ACC112 (cell line): ENCODE data around the gene CRACR2B.

Experiments used
- H2AFZ ChIP-seq: fragments of 200-600 bp; sonication (generic); one replicate; pipeline ENCODE4 v1.6.0; 2017; ENCODE audit warnings: antibody characterized with exemption, low read length; ENCODE audit not compliant: unreplicated experiment
- H3K27ac ChIP-seq: fragments of 200-600 bp; sonication (generic); 2 replicates; pipeline ENCODE4 v1.5.1; 2014; ENCODE audit warnings: low read depth, mild to moderate bottlenecking, antibody characterized with exemption, low read length, moderate library complexity
- H3K27me3 ChIP-seq: fragments of 200-600 bp; sonication (generic); 2 replicates; pipeline ENCODE4 v1.6.1; 2014; ENCODE audit warnings: mild to moderate bottlenecking, antibody characterized with exemption, low read length, moderate library complexity, mixed read lengths; ENCODE audit not compliant: insufficient read depth
- H3K36me3 ChIP-seq: fragments of 200-600 bp; sonication (generic); 2 replicates; pipeline ENCODE4 v1.6.1; 2016; ENCODE audit warnings: mild to moderate bottlenecking, antibody characterized with exemption, low read length, moderate library complexity, mixed read lengths; ENCODE audit not compliant: insufficient read depth
- H3K4me1 ChIP-seq: fragments of 200-600 bp; sonication (generic); one replicate; pipeline ENCODE4 v1.6.1; 2016; ENCODE audit warnings: low read length, mixed read lengths; ENCODE audit not compliant: insufficient read depth, unreplicated experiment, control insufficient read depth
- H3K4me3 ChIP-seq: fragments of 200-600 bp; sonication (generic); 2 replicates; pipeline ENCODE4 v1.5.1; 2014; ENCODE audit warnings: mild to moderate bottlenecking, low read depth, low read length
- H3K79me2 ChIP-seq: fragments of 200-600 bp; sonication (generic); one replicate; pipeline ENCODE4 v1.6.0; 2016; ENCODE audit warnings: low read length; ENCODE audit not compliant: control insufficient read depth, unreplicated experiment, insufficient read depth

CRACR2B gene

GRCh38 chr11:829176-829846 lies 1.6 kb downstream of the CRACR2B start:
- Histone ChIP-seq H3K27me3 (peaks cover 10% of the 10 kb centered on the region; the same call in 1 of the 2 replicates), H3K4me1 (peaks cover 37% of the 10 kb centered on the region)

GRCh38 chr11:829847-830294 lies 2.2 kb downstream of the CRACR2B start:
- H2AFZ ChIP-seq, result no peak overlapping the region
- peaks cover 42% of the 10 kb centered on the region for H3K4me1 ChIP-seq
- H3K4me3 ChIP-seq, result peak overlapping the region; percentile 62
- H3K36me3 ChIP-seq, result 0 out of 2 replicates have a peak, but pooled peaks cover 6% of the 10 kb centered on the region
- peaks cover 7% of the 10 kb centered on the region for H3K79me2 ChIP-seq
- H3K27me3 ChIP-seq, result peaks cover 10% of the 10 kb centered on the region; the same call in 1 of the 2 replicates
- H3K27ac ChIP-seq, result no peak overlapping the region

More at GRCh38 chr11:829176-829846, 1.6 kb downstream of the CRACR2B start:
- Histone ChIP-seq H3K79me2 (peaks cover 7% of the 10 kb centered on the region), H3K36me3 (0 out of 2 replicates have a peak, but pooled peaks cover 6% of the 10 kb centered on the region), H3K4me3 (peak overlapping the region; percentile 62), H3K27ac (no peak overlapping the region), H2AFZ (no peak overlapping the region)

GRCh38 chr11:830295-831117 lies 2.8 kb downstream of the CRACR2B start:
- peaks cover 7% of the 10 kb centered on the region for H3K79me2 ChIP-seq
- peak overlapping the region; percentile 62 for H3K4me3 ChIP-seq
- no peak overlapping the region for H3K27ac ChIP-seq
- no peak overlapping the region for H2AFZ ChIP-seq
- H3K36me3 ChIP-seq, result no peaks in the 10 kb centered on the region
- H3K27me3 ChIP-seq, result peaks cover 10% of the 10 kb centered on the region; the same call in 1 of the 2 replicates
- peaks cover 48% of the 10 kb centered on the region for H3K4me1 ChIP-seq

GRCh38 chr11:831118-831864 lies 3.6 kb downstream of the CRACR2B start:
- Histone ChIP-seq H3K4me3 (peak overlapping the region; percentile 90), H3K27me3 (peaks cover 10% of the 10 kb centered on the region; the same call in 1 of the 2 replicates), H3K79me2 (peaks cover 13% of the 10 kb centered on the region), H2AFZ (no peak overlapping the region), H3K27ac (no peak overlapping the region), H3K36me3 (no peaks in the 10 kb centered on the region), H3K4me1 (peaks cover 48% of the 10 kb centered on the region)

GRCh38 chr11:831961-832528 lies 4.3 kb downstream of the CRACR2B start:
- Histone ChIP-seq H3K4me3 (peak overlapping the region; percentile 90), H2AFZ (no peak overlapping the region), H3K79me2 (peaks cover 20% of the 10 kb centered on the region), H3K36me3 (peaks cover 3% of the 10 kb centered on the region; the same call in 1 of the 2 replicates), H3K27ac (no peak overlapping the region), H3K27me3 (peaks cover 6% of the 10 kb centered on the region; the same call in 1 of the 2 replicates), H3K4me1 (peaks cover 48% of the 10 kb centered on the region)

- Histone ChIP-seq H3K27me3 (peaks cover 6% of the 10 kb centered on the region; the same call in 1 of the 2 replicates), H3K79me2 (peaks cover 22% of the 10 kb centered on the region), H3K27ac (peak within 1 kb of the TSS; percentile 88), H2AFZ (no peak within 1 kb of the TSS), H3K4me3 (peak within 1 kb of the TSS; percentile 98), H3K4me1 (peaks cover 45% of the 10 kb centered on the region), H3K36me3 (peaks cover 3% of the 10 kb centered on the region; the same call in 1 of the 2 replicates)
These were observed 4.9 kb downstream of the CRACR2B start, which contains the start of gene CD151 for GRCh38 chr11:832529-833113. TSS of gene CD151 (plus strand) at chr11:832952. CDS start at chr11:836070, 3,118 bp downstream.

GRCh38 chr11:833114-833791 lies 5.5 kb downstream of the CRACR2B start:
- H3K79me2 ChIP-seq, result peaks cover 26% of the 10 kb centered on the region
- H3K4me3 ChIP-seq, result peak overlapping the region; percentile 98
- H3K27ac ChIP-seq, result peak overlapping the region; percentile 88
- peaks cover 49% of the 10 kb centered on the region for H3K4me1 ChIP-seq
- peaks cover 6% of the 10 kb centered on the region; the same call in 1 of the 2 replicates for H3K27me3 ChIP-seq
- peaks cover 3% of the 10 kb centered on the region; the same call in 1 of the 2 replicates for H3K36me3 ChIP-seq
- no peak overlapping the region for H2AFZ ChIP-seq

- Histone ChIP-seq H3K27me3 (peaks cover 6% of the 10 kb centered on the region; the same call in 1 of the 2 replicates), H3K4me3 (peak overlapping the region; percentile 98), H3K79me2 (peaks cover 26% of the 10 kb centered on the region), H3K4me1 (peaks cover 54% of the 10 kb centered on the region), H2AFZ (no peak overlapping the region), H3K27ac (peak overlapping the region; percentile 88), H3K36me3 (peaks cover 3% of the 10 kb centered on the region; the same call in 1 of the 2 replicates)
These were observed 6.2 kb downstream of the CRACR2B start for GRCh38 chr11:833849-834311.
